HG03469 (cell line): ENCODE measurements around the gene UCK2.

ENCODE experiments used
- ATAC-seq: cut with Tn5 transposase; IDR thresholded peaks from one replicate; pipeline ENCODE4 v1.9.1; 2021; ENCODE audit warnings: mild to moderate bottlenecking, moderate library complexity, moderate number of reproducible peaks; ENCODE audit not compliant: unreplicated experiment

The UCK2 gene

DNA sequence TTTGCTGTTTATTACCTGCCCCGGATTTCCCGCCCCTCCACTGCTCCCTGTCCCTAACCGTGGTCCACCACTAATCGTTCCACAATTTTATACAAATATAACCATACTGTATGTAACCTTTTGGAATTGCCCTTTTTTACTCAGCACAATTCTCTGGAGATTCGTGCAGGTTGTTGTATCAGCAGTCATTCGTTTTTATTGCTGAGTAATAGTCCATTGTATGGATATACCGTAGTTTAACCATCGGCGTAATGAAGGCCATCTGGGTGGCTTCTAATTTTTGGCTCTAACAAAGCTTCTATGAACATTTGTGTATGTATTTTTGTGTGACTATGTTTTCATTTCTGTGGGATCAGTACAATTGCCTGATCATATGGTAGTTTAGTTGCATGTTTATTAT is 50.0 kb downstream of the UCK2 start:
- ATAC-seq, result no peak

DNA sequence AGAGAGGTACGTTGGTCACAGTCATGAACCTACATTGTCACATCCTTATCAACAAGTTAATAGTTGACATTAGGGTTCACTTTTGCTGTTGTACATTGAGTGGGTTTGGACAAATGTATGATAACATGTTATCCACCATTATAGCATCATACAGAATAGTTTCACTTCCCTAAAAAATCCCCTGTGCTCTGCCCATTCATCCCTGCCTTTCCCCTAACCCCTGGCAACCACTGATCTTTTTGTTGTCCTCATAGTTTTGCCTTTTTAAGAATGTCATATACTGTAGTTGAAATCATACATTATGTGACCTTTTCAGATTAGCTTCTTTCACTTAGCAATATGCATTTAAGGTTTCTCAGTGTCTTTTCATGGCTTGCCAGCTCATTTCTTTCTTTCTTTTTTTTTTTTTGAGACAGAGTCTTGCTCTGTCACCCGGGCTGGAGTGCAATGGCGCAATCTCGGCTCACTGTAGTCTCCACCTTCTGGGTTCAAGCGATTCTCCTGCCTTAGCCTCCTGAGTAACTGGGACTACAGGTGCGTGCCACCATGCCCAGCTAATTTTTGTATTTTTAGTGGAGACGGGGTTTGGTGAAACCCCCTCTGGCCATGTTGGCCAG is 50.6 kb downstream of the UCK2 start:
- peak; percentile 65 for ATAC-seq

DNA sequence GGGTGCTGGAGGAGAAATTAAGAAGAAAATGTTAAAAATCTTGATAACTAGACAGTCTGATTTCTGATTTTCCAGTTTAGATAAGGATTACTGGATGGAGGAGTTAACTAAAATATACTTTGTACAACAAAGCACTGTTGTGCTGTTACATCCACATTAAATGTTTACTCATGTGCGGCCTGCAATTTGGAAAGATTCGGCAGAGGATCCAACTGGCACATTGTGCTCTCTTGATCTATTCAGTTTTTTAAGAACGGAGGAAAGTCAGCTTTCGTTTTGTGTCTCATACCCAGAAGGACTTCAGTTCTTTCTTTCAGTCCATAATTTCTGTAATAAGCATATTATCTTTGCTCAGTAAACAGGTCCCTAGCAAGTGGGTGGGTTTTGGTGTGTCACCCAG is 52.5 kb downstream of the UCK2 start:
- no peak for ATAC-seq

DNA sequence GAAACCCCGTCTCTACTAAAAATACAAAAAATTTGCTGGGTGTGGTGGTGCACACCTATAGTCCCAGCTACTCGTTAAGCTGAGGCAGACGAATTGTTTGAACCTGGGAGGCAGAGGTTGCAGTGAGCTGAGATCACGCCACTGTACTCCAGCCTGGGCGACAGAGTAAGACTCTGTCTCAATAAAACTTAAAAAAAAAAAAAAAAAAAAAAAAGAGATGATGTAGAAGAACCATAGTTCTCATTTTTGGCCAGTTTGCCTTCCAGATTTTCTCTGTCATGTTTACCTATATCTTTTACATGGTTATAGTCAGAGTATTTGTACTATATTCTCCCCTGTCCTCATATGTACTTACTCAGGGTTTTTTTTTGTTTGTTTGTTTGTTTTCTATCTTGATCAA is 53.6 kb downstream of the UCK2 start:
- ATAC-seq, result no peak

DNA sequence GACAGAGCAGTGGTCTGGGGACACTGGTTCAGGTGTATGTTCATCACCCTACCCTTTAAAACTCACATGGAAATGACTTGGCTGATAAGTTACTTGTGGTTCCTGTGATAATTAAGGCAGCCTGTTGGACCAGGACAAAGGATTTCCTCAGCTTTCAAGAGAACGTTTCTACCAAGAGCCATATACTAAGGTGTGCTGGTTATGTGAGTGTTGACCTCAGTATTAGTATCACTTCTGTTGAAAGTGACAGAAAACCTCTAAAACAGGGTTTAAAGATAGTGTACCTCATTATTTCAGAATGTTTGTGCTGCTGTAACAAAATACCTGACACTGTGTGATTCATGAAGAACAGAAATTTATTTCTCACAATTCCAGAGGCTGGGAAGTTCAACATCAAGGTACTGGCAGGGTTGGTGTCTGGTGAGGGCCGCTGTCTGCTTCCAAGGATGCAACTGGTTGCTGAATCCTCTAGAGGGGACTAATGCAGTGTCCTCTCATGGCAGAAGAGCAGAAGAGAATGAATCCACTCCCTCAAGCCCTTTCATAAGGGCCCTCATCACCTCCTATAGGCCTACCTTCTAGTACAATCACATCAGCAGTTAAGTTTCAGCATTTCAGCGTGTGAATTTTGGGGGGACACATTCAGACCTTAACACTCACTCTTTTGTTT is 54.9 kb downstream of the UCK2 start:
- ATAC-seq, result no peak

DNA sequence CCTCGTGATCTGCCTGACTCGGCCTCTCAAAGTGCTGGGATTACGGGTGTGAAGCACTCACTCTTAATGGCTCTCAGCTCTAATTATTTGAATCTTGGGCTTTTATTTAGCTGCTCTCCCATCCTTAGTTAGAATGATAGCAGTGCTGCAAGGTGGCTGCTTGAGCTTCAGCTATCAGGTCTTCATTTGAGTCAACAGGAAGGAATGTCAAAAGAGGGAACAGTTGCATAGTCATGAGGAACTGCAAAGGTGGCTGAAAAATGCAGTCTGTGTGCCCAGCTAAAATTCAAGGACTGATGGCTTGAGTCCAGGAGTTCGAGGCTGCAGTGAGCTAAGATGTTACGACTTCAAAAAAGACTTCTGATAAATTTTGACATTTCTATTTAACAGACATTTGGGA is 55.6 kb downstream of the UCK2 start:
- no peak for ATAC-seq

DNA sequence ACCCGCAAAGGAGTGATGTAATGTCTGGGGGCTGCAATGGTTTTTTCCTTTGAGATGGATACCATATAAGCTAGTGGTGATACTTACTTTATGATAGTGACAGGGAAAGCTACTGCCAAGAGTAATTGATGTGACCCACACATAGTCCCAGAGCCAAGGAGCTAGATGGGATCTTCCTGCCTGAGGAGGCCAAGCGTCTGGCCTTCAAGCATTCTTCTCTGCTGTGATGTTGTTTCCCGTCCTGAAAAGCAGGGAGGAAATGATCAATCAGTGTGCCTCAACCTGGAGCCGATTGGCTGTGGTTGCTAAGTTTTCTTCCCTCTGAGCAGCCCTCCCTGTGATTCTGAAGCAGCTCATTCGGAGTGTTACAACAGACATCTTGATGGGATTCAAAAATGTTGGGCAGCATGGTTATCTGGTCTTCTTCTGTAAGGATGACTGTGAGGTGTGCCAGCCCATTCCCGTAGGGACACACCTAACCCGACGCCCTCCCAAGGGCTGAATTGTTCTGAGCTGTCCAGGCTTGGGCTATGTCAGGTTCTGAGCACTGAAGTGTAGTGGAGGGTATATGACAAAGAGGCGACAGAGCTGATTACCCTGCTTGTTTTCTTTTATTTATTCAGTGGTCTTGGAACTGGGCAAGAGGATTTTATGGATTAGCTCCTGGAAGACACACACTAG is 56.7 kb downstream of the UCK2 start:
- no peak for ATAC-seq

DNA sequence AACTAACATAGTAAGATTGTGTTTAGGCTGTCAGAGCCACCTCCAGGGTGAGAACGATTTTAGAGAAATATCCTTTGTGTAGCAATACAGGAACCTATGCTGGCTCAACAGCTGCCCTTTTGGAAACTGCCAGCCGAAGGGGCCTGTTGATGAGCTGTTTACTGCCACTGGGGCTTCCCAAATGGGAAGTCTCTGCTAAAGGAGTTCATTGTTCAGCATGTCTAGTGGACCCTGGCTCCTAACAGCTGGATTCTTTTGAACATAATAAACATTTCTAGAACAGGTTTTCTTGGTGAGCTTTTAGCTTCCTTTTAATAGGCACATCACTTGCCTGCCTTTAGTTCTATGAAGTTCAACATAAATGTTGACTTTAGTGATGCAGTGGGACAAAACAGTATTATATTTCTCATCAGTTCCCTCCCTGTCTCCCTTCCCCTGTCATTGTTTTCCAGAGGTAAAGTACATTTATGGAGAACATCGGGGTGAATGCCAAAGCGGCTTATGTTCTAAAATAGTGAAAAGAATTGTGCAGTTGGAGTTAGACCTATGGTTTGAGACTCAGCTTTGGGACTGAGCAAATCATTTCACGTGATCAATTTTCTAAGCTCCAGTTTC is 57.4 kb downstream of the UCK2 start:
- no peak for ATAC-seq

DNA sequence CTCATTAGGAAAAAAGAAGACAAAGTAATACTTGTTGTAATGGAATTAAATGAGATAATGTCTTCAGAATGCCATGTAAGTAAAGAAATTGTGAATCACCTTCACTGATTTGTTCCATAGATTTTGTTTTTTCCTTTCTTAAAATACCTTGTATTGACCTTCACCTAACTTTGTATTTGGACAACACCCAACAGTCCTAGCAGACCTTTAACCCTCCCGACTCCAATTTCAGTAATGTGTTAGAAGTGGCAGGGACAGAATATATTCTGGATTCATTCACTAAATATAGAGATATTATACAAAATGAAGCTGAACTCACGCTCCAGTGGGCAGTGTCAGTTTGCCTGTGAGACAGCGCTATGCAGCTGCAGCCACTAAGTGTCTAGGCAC is 57.9 kb downstream of the UCK2 start:
- no peak for ATAC-seq

DNA sequence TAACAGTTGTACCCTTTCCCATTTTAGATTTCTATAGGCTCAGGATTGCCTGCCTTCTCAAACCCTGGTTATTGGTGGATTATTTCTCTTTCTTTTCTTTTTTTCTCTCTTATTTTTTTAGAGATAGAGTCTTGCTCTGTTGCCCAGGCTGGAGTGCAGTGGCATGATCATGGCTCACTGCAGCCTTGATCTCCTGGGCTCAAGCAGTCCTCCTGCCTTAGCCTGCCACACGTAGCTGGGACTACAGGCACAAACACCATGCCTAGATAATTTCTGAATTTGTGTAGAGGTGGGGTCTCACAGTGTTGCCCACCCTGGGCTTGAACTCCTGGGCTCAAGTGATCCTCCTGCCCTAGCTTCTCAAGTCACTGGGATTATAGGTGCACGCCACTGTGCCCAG is 58.8 kb downstream of the UCK2 start:
- ATAC-seq, result no peak

DNA sequence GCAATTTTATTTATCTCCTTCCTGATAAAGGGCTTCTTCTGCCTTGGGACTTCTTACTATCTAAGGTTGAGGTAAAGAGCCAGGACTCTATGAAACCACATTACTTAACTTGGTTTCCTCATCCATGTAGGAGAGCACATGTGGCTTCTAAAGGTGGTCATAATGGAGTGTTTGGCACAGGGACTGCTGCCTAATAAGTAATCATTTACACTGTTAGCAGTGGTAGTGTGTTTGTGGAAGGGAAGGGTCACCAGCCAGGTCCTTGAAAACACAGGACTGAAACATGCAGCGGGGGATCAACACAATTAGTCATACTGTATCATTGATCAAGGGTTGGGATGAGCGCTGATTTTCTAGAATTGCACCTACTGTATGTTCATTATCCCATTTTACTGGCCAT is 59.6 kb downstream of the UCK2 start:
- ATAC-seq, result no peak

DNA sequence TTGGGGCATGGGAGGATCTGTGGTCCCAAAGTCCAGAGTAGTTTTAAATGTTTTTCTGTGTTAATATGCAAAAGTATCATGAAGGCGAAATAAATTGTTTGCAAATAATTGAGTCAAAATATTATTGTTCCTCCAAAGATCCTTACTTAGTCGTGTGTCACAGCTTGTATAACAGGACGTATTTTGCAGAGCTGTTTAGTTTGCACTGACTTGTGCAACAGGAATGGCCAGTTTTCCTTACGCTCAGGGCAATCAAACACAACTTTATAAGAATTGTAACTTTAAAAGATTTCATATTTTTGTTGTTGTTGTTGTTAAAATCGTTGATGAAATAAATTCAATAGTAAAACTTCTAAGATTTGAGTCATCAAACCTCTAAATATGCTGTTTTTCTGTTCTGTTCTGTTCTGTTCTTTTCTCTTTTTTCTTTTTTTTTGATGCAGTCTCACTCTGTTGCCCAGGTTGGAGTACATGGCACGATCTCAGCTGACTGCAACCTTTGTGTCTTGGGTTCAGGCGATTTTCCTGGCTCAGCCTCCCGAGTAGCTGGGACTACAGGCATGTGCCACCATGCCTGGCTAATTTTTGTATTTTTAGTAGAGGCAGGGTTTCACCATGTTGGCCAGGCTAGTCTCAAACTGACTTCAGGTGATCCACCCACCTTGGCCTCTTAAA is 60.6 kb downstream of the UCK2 start:
- no peak for ATAC-seq

DNA sequence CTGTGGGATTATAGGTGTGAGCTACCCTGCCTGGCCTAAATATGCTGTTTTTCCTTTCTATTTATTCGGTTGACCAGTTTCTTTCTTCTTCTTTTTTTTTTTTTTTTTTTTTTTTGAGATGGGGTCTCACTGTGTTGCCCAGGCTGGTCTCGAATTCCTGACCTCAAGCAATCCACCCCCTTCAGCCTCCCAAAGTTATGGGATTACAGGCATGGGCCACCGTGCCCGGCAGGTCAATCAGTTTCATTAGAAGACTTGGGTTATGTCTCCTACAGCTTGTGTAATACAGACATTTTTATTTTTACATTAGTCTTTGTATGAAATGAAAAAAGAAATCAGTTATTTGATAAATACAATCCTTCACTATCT is 61.1 kb downstream of the UCK2 start:
- ATAC-seq, result no peak

DNA sequence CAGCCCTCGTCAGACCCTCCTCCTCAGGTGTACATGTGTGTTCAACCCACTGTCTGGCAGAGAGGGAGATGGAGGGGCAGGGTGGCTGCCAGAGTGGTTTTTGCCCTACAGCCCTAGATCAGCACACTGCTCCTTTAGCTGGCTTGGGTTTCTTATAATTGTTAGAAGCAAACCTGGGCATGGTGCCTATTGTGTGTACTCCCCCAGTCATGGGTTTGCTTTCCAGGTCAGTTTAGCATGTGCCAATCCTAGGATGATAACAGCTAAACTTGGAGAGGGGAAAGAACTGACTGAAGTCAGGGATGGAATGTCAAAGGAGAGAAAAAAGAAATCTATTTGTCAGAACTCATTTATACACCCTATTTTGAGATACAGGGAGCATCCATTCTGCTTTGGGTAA is 63.3 kb downstream of the UCK2 start:
- no peak for ATAC-seq

DNA sequence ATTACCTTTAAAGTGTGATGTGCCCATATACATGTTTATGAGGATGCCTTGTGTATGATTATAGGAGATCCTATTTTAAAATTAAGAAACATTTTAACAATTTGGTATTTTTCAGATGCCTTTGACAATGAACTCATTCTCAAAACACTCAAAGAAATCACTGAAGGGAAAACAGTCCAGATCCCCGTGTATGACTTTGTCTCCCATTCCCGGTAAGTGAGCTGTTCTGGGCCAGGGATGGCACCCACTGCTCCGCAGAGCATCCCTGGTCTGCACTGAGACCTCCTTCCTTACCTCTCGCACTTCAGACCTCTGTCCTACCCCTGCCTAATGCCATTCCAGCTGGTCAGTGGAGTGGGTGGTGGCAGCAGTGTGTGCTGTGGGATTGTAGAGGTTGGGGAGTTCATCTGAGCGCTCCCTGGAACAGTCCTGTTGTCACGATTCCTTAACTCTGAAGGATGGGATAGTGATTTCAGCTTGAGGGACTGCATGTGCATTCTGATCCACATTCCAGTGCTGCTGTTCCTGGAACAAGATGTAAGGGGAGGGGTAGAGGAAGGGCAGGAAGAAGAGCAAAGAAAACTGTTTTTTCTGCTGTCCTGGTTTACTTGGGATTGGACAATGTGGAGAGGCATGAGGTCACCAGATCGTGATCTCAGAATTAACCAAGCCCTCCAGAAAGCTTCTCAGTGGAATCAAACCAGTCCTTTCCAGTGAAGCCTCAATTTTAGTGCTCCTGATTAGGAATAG is 63.9 kb downstream of the UCK2 start:
- no peak for ATAC-seq

DNA sequence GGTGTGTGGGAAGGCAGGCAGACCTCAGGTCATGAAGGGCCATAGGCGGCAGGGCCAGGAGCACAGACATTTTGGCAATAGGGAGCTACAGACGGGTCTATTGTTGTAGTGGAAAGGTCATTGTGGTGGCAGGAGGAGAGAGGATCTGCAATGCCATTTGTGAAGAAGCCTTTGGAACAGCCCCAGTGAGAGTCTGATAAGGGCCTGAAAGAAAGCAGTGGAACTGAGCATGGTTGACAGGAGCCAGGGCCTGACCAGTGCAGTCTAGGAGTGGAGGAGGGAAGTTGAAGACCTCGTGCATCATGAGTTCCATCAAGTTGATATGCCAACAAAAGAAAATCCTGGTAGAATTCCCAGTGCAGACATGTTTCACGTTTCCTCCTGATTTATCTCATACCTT is 65.5 kb downstream of the UCK2 start:
- no peak for ATAC-seq

DNA sequence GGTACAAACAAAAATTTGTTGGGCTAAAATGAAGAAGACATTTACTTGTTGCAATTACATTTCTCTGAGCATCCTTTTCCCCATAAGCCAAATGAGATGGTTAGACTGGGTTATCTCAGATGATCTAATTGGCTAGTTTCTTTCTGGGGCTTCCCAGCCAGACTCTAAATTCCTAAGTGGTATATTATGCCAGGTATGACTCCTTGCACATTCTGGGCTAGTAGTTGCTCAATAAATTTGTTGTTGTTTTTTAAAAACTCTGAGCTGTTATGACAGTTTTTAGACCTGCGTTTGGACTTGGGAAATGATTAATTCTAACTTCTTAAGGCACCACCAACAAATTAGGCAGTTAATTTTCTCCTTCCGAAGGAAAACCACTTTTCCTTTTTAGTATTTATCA is 66.1 kb downstream of the UCK2 start:
- ATAC-seq, result no peak

DNA sequence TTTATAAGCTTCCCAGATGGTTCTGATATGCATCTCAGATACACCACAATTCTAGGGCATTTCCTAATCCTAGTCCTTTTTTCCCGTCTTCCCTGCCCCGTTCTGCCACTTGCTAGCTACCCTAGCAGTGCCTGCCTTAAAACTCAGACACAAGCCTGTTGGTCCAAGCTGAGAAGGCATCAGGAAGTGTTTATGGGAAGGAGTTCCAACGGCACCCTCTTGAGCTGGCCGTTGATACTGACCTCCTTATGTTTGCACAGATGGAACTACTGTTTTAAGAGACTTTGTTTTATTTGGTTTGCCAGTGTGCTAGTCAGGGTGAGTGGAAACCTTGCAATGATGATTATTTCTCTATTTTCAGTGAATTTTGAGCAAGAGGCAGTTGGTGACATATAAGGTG is 67.2 kb downstream of the UCK2 start:
- no peak for ATAC-seq

DNA sequence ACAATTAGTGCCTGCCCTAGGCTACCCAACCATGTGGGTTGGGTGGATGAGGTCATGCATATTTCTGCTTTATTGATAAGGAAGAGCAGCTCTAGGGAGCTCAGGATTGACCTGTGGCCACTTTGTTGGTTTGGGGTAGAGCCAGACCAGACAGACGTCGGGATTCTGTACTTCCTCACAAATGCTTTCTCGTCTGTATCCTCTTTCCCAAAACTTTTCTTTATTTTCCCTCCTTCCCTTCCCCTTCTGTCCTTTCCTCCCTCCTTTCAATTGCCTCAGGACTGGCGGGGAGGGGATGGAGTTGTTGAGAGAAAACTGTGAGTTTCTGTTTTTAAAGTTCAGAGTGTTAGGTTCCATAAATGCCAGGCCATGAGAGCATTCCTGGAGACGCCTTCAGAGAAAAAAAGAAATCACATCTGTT is 68.0 kb downstream of the UCK2 start:
- no peak for ATAC-seq

DNA sequence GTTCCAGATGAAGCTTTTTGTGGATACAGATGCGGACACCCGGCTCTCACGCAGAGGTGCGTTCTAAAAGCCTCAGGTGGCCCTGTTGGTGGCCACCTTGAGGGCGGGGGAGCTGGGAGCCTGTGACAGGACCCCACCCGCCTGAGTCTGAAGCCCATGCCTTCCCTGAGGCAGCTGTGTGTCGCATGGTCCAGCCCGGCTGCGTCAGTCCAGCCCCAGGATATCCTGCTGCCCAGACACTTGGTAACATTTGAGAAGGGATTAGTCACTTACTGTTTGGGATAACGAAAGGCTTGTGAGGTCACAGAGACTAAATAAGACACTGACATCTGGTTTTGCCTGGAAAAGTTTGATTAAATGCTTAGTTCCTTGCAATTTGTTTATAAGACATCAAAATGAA is 68.9 kb downstream of the UCK2 start:
- no peak for ATAC-seq
